T1000 (cell line): ENCODE data around the gene MEGF11.
"Not testable (repeated sequence)": the region's sequence is repeated elsewhere in the genome, so short reads cannot be mapped to it uniquely, and the experiment has no call there.

Experiments
- DNase-seq: peaks from one replicate; lab custom pipeline; 2025; ENCODE audit warnings: mixed read lengths; lab: John Stamatoyannopoulos, UW

Gene MEGF11

DNA sequence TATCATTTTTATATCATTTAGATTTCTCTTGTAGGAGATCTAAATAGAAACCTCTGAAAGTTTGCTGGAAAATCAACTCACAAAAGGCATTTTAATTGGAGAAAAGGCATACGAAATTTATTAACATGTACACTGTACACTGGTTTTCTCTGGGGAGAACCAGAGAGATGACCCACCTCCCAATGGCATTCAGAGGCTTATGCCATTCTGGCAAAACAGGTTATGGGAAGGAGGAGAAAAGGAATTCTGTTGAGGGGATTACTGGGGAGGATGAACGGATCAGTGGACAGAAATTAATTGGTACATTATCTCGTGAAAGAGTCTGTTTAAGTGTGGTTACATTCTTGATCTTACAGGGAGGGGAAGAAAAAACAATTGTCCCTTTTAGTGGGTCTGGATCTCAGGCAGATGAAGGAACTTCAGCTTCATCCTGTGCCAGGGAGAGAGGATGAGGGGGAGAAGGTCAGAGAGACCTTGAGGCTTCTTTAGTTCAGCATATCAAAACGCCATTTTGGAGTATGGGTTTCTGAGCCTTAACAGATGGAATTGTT is 367.8 kb downstream of the MEGF11 start:
- DNase-seq, result no peak

DNA sequence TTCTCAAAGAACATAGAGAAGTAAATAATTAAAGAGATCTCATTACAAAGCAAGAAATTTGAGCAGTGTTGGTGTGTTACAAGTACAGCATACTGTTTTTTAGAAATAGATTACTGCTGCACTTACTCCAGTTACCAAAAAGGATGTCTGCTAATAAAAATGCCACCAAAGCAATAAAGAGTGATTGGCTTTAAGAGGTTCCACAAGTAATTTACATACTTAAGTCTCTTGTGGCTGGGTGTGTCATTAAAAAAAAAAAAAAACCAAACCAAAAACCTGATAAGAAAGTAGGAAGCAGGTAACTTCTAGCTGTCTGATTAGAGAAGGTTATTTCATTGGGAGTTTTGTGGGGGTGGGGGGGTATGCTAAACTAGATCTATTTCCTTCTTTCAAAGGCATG is 369.0 kb downstream of the MEGF11 start:
- no peak for DNase-seq

DNA sequence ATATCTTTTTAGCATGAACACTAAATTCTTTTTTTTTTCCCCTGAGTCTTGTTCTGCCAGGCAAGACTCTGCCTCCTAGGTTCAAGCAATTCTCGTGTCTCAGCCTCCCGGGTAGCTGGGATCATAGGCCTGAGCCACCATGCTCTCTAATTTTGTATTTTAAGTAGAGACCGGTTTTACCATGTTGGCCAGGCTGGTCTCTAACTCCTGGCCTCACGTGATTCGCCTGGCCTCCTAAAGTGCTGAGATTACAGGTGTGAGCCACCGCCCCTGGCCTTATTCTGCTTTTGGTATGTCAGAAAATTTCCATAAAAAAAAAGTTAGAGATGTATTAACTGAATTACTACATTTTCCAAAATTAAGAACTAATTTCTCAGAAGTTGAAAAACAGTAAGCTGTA is 370.0 kb downstream of the MEGF11 start:
- DNase-seq, result no peak

DNA sequence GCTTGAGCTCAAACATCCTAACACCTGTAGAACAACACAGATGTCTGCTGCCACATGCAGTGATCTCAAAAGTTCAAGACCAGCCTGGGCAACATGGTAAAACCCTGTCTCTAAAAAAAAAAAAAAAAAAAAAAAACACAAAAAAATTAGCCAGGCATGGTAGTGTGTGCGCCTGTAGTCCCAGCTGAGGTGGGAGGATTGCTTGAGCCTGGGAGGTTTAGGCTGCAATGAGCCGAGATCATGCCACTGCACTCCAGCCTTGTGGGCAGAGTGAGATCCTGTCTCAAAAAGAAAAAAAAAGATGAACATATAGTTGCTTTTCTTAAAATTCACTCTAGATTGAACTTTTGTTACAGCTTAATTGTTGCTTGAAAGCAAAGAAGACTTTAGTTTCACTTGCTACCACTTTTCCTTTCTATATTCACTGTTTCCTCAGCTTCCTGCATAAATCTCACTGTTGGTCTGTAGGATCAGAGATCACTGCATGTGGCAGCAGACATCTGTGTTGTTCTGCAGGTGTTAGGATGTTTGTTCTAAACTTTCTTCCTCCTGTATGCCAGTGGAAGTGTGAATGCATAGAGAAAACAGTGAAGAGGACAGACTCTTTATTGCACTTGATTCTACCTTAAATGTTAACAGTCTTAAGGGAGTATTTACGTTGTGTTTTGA is 371.6 kb downstream of the MEGF11 start:
- DNase-seq, result no peak

DNA sequence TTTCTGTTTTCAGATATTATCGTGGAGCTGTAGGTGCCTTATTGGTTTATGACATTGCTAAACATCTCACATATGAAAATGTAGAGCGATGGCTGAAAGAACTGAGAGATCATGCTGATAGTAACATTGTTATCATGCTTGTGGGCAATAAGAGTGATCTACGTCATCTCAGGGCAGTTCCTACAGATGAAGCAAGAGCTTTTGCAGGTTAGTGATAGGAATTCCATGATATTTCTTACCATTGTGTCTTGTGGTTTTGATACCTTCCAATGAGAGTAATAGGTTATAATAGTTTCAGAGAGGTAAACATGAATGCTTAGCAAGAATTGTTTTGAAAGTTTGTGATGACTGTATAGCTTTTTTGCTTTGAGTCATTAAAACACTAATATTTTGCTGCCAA is 375.8 kb downstream of the MEGF11 start:
- DNase-seq, result no peak

DNA sequence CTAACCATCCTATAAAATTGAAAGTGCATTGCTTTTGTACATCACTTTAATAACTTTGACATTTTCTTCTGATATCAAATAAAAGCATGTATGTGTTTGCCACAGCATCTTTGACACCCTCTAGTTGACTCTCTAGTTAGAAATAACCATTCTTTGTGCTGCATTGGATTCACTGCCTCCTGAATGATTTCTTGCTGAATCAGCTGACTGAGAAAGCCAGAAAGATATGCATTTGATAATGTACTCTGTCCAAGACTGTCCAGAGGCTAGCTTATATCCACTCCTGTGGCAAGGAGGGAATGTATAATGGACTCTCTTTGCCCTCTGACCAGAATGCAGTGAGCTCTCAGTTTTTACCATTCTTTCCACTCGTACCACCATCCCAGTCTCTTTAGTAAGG is 378.1 kb downstream of the MEGF11 start:
- no peak for DNase-seq

DNA sequence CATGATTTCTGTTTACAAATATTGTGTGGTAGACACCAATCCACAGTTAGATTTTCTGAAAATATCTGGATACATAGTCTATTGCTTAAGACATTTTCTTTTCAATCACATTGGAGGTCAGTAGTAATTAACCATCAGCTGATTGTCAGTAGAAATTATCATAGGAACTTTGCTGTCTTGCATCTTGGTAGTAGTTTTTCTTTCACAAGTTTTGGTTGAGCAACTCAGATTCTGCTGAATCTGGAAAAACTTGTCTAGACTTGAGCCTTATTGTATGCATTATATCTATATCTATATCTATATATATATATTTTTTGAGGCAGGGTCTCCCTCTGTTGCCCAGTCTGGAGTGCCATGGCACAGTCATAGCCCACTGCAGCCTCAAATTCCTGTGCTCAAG is 380.3 kb downstream of the MEGF11 start:
- no peak for DNase-seq

DNA sequence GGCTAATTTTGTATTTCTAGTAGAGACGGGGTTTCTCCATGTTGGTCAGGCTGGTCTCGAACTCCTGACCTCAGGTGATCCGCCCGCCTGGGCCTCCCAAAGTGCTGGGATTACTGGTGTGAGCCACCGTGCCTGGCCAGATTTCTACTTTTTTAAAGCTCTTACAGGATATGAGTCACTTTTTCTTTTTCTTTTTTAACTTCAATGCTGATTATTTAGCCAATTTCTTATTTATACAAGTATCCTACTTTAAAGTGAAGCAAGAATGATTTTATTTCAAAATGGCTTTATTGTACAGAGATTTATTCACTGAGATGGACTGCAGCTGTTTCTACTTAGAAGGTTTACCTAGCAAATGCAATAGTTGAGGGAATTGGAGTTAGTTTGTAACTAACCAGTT is 381.0 kb downstream of the MEGF11 start:
- not testable (repeated sequence) for DNase-seq

DNA sequence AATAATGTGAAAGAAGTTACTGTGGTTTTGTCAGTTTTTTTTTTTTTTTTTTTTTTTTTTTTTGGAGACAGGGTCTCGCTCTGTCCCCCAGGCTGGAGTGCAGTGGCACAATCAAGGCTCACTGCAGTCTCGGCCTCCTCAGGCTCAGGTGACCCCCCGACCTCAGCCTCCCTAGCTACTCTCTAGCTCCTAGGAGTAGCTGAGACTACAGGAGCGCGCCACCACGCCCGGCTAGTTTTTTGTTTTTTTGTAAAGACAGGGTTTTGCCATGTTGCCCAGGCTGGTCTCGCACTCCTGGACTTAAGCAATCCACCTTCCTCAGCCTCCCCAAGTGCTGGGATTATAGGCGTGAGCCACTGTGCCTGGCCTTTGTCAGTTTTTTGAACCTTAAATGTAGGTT is 381.7 kb downstream of the MEGF11 start:
- not testable (repeated sequence) for DNase-seq

DNA sequence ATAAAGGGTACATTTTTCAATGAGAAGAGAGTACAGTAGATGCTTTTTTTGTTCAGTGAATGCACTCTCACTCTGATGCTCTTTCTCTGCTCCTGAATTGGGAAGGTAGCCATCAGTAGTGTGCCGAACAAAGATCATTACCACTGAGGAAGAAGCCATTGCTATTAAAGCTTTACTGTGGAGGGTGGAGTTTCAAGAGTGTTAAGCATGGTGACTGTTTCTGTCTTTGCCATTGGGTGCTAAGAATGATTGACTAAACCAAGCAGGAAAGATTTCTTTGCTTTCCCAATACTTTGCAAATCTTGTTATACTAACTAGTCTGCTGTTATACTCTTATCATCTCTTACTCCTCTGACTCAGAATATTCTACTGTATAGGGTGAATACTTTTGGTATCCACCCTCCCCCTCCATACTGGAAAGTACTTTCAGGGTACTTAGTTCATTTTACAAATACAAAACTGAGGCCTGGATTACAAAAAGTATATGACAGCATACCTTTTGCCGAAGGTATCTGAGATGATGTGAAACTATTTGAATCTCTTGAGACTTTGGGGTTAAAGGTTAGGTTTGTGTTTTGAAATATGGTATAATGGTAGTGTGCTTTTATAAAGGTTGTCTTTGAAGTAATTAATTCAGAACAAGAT is 382.5 kb downstream of the MEGF11 start:
- DNase-seq, result no peak

DNA sequence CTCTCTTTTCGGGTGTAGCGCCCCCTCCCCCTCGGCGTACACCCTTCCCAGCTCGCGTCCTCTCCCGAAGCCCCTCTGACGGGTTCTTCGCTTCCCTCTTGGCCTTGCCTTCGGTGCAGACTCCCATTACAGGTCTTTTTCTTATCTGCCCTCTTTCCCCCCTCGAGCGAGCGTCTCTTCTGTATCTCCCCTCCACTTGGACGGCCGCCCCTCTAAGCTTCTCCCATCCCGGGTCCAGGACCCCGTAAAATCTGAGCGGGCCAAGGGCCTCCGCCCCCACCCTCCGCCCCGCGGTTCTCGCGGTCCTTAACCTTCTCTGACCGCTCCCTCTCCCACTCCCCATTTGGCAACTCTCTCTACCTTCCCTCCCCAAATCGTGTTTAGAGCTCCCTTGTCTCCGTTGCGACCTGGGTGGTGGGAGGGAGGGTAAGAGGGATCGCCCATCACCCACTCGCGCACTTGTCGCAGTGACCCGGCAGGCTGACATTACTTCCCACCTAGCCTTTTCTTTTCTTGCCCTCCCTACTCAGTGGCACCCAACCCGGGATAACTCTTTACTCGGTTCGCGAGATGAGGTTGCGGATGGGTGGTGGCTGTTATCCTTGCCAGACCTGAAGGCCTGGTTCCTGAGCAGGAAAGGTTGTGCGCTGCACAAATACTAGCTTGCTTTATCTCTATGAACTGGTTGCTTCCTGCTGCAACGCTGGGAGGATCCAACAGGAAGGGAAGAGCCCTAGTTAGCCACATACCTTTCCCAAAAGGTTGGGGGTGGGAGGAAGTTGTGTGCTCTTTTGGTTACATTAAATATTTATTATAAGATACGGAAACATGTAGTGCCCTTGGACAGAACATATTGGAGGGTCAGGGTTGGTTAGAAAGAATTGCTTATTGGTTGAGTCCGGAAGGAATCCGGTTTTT is 383.3 kb downstream of the MEGF11 start:
- no peak for DNase-seq

DNA sequence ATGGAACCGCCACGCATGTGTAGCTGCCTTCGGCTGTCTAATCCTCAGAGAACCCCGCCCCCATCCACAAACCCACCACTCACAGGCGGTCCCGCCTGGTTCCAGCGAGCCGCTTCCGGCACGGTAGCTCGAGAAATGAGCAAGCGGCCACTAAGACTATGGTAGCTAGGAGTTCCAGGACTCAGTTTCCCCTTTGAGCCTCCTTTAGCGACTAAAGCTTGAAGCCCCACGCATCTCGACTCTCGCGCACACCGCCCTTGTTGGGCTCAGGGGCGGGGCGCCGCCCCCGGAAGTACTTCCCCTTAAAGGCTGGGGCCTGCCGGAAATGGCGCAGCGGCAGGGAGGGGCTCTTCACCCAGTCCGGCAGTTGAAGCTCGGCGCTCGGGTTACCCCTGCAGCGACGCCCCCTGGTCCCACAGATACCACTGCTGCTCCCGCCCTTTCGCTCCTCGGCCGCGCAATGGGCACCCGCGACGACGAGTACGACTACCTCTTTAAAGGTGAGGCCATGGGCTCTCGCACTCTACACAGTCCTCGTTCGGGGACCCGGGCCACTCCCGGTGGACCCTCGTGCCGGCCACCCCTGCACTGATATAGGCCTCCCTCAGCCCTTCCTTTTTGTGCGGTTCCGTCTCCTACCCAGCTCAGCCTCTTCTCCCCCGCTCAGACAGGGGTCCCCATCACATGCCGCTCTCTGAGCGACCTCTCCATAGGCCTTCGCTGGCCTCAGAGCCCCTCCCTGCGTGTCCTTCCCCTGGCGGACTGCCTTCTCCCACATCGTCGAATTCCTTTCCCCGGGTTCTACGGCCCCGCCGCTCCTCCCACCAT is 384.2 kb downstream of the MEGF11 start, which contains the start of gene RAB11A:
Gene RAB11A, plus strand, starts transcription at position 366 of the 828 bp plus-strand sequence. Its CDS starts 95 bp downstream, at position 461.
- DNase-seq, result peak; percentile 92

DNA sequence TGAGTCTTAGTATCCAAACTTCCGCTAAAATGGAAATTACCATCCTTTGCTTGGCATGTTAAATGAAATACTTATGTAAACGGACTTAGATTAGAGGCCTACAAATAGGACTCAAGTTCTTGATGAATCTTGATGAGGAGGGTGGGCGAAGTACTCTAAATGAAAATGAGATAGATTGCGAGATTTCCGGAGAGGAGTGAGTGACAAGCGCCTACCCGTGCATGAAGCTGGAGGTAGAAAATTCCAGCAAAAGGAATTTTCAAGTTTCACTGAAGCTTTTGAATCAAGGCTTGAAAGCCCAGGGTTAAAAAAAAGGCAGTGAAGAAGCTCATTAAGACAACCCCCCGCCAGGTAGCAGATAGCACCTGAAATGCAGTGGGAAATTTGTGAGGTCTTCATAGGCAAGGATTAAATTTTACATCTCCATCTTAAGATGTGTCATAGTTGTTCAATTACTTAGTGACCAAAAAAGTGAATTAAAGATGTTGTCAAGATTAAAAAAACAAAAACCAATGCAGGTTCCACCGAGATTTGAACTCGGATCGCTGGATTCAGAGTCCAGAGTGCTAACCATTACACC is 384.9 kb downstream of the MEGF11 start:
- no peak for DNase-seq

DNA sequence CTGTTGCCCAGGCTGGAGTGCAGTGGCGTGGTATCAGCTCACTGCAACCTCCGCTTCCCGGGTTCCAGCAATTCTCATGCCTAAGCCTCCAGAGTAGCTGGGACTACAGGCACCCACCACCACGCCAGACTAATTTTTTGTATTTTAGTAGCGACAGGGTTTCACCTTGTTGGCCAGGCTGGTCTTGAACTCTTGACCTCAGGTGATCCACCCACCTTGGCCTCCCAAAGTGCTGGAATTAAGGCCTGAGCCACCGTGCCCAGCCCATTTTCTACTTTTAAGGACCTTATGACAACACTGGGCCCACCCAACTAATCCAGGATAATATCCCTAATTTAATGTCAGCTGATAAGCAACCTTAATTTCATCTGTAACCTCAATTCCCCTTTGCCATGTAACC is 385.6 kb downstream of the MEGF11 start:
- DNase-seq, result not testable (repeated sequence)

DNA sequence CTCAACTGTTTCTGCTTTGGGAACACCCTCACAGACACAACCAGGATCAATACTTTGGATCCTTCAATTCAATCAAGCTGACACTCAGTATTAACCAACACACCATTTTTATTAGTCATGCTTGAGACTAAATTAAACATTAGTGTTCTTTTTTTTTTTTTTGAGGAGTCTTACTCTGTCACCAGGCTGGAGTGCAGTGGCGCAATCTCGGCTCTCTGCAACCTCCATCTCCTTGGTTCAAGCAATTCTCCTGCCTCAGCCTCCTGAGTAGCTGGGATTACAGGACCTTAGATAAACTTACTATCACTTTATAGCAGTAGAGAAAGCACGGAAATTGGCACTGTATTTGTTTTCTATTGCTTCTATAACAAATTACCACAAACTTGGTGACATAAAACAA is 386.3 kb downstream of the MEGF11 start:
- DNase-seq, result no peak

DNA sequence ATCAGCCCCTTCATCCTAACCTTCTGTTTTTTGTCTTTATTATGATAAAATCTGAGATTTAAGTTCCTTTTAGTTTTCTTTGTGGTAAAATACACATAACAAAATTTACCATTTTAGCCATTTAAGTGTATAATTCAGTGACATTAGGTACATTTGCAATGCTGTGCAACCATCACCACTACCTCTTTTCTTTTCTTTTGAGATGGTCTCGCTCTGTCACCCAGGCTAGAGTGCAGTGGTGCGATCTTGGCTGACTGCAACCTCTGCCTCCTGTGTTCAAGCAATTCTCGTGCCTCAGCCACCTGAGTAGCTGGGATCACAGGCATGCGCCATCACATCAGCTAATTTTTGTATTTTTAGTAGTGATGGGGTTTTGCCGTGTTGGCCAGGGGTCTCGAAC is 390.4 kb downstream of the MEGF11 start:
- DNase-seq, result no peak

DNA sequence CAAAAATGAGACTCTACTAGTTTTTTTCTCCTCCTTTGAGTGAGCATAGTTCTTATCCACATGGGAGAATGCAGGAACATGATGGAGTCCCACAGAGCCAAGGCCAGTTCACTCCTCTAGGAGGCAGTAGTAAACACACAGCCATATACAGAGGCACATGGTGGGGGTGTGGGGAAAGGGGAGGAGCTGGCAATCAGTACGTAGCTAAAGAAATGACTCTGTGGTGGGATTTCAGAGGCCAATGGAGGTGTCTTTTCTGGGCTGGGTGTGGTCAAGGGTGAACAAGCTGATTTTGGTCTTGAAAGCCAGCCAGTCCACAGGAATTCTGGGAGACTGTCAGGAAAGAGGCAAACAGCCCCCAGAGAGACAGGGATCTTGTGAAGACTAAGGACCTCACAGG is 390.9 kb downstream of the MEGF11 start:
- no peak for DNase-seq

DNA sequence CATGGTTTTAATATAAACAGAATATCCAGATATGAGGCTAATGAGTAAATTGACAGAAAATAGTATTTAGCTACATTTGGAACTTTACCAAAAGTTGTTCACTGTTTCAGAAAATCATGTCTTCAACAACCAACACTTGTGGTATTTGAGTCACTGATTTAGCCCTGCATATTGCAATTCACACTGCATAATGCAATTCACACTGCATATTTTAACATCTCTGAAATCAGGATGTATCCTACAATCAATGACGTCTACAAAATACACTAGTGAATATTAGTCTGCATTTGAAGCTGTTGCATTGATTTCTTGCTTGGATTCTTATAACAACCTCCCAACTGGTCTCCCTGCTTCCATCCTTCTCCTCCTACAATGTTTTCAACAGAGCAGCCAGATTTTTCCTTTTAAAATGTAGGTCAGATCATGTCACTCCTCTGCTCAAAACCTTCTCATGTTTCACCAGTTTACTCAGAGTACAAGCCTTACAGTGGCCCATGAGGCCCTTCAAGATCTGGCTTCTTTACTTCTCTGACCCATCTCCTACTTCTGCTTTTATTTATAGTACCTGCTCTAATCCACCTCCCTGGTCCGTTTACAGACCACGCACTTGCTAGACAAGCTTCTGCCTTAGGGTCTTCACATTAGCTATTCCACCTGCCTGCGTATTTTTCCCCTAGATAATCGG is 395.7 kb downstream of the MEGF11 start:
- no peak for DNase-seq

DNA sequence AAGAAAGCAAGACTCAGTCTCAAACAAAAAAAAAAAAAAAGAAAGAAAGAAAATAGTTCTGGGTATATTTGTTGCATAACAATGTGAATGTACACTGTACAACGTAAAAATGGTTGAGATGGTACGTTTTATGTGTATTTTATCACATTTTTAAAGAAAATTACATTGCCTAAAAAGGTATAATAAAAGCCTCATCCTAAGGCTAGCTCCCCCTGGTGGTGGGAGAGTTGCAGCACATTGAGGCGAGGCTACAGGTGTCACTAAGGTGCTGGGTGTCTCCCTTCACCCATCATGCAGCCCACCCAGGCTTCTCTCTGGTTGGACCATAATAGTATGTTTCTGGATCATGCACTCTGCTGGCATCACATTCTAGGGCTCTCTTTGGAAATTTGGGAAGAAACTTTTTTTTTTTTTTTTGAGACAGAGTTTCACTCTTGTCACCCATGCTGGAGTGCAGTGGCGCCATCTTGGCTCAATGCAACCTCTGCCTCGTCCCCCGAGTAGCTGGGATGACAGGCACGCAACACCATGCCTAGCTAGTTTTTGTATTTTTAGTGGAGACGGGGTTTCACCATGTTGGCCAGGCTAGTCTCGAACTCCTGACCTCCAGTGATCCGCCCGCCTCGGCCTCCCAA is 396.6 kb downstream of the MEGF11 start:
- no peak for DNase-seq

DNA sequence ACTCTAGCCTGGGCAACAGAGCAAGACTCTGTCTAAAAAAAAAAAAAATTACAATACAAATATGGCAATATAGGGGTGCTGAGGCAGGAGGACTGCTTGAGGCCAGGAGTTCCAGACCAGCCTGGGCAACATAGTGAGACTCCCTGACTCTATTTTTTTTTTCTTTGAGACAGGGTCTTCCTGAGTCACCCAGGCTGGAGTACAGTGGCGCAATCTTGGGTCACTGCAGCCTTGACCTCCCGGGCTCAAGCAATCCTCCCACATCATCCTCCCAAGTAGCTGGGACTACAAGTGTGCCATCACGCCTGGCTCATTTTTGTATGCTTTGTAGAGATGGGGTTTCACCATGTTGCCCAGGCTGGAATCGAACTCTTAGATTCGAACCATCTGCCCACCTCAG is 401.6 kb downstream of the MEGF11 start:
- DNase-seq, result no peak
